Glutamatergic neuron (in vitro differentiated cells): Measurements from ENCODE around the gene HMG20B. TPM values are rescaled to one million over a fixed set of nuclear protein-coding genes. Genes with fewer than 3 reads are reported as not detected.

Experiments used
- DNase-seq: peaks from one replicate; pipeline ENCODE4 v3.0.0; 2022
- H3K27ac Mint-ChIP-seq: one replicate; pipeline ENCODE4 v1.8.0; 2020; ENCODE audit warnings: mild to moderate bottlenecking, mixed read lengths, inconsistent platforms; ENCODE audit not compliant: unreplicated experiment
- H3K27me3 Mint-ChIP-seq: one replicate; pipeline ENCODE4 v1.8.0; 2020; ENCODE audit warnings: mild to moderate bottlenecking, moderate library complexity, mixed read lengths, inconsistent platforms; ENCODE audit not compliant: unreplicated experiment
- H3K36me3 Mint-ChIP-seq: one replicate; pipeline ENCODE4 v1.8.0; 2020; ENCODE audit warnings: mild to moderate bottlenecking, mixed read lengths, inconsistent platforms; ENCODE audit not compliant: unreplicated experiment
- H3K4me1 Mint-ChIP-seq: one replicate; pipeline ENCODE4 v1.8.0; 2020; ENCODE audit warnings: mild to moderate bottlenecking, low read depth, mixed read lengths, inconsistent platforms; ENCODE audit not compliant: unreplicated experiment
- H3K4me3 Mint-ChIP-seq: one replicate; pipeline ENCODE4 v1.8.0; 2020; ENCODE audit warnings: mild to moderate bottlenecking, mixed read lengths, inconsistent platforms; ENCODE audit not compliant: unreplicated experiment
- H3K9me3 Mint-ChIP-seq: one replicate; pipeline ENCODE4 v1.8.0; 2020; ENCODE audit warnings: mild to moderate bottlenecking, moderate library complexity, mixed read lengths, inconsistent platforms; ENCODE audit not compliant: unreplicated experiment
- CTCF ChIP-seq: fragments of 200-600 bp; sonication (generic); IDR thresholded peaks from one replicate; pipeline ENCODE4 v1.5.0; 2021; ENCODE audit not compliant: partially characterized antibody, unreplicated experiment
- total RNA-seq: library from RNA; stranded (reverse); fragmentation: NEBNext Ultra II Directional; extraction: Animal tissue kit (Norgen Biotek cat#: 25700); gene quantifications from one replicate; pipeline ENCODE4 v1.2.1, GENCODE V29; 2021; ENCODE audit not compliant: unreplicated experiment

Gene HMG20B
- total RNA-seq, 1 donor from 2014 or later, result 55.3 TPM

GRCh38 chr19:3608079-3608641 is 35.4 kb downstream of the HMG20B start:
- no peaks in the 10 kb centered on the region for H3K36me3 Mint-ChIP-seq
- no peaks in the 10 kb centered on the region for H3K9me3 Mint-ChIP-seq
- no peak for TF ChIP-seq CTCF
- no peak overlapping the region for H3K27ac Mint-ChIP-seq
- no peak overlapping the region for H3K4me3 Mint-ChIP-seq
- DNase-seq, result no peak
- peaks cover 2% of the 10 kb centered on the region for H3K4me1 Mint-ChIP-seq
- H3K27me3 Mint-ChIP-seq, result peaks cover 10% of the 10 kb centered on the region

- Mint-ChIP-seq H3K4me1 (peaks cover 2% of the 10 kb centered on the region), H3K36me3 (no peaks in the 10 kb centered on the region)
These were observed 36.1 kb downstream of the HMG20B start for GRCh38 chr19:3608750-3609322.

GRCh38 chr19:3609779-3610719 is 37.3 kb downstream of the HMG20B start:
- Mint-ChIP-seq H3K27me3 (peaks cover 8% of the 10 kb centered on the region), H3K9me3 (no peaks in the 10 kb centered on the region), H3K27ac (no peak overlapping the region), H3K4me3 (no peak overlapping the region), H3K36me3 (no peaks in the 10 kb centered on the region), H3K4me1 (peaks cover 2% of the 10 kb centered on the region)
- DNase-seq, result no peak
- TF ChIP-seq CTCF, result no peak

More at GRCh38 chr19:3608750-3609322, 36.1 kb downstream of the HMG20B start:
- no peak overlapping the region for H3K4me3 Mint-ChIP-seq
- peaks cover 8% of the 10 kb centered on the region for H3K27me3 Mint-ChIP-seq
- no peak for DNase-seq
- no peaks in the 10 kb centered on the region for H3K9me3 Mint-ChIP-seq
- TF ChIP-seq CTCF, result no peak
- H3K27ac Mint-ChIP-seq, result no peak overlapping the region

GRCh38 chr19:3610745-3611717 is 38.3 kb downstream of the HMG20B start:
- no peaks in the 10 kb centered on the region for H3K36me3 Mint-ChIP-seq

More at GRCh38 chr19:3610745-3611717, 38.3 kb downstream of the HMG20B start:
- DNase-seq, result no peak
- H3K4me3 Mint-ChIP-seq, result no peak overlapping the region
- peaks cover 8% of the 10 kb centered on the region for H3K27me3 Mint-ChIP-seq
- no peaks in the 10 kb centered on the region for H3K9me3 Mint-ChIP-seq
- TF ChIP-seq CTCF, result no peak
- peaks cover 2% of the 10 kb centered on the region for H3K4me1 Mint-ChIP-seq
- no peak overlapping the region for H3K27ac Mint-ChIP-seq
